AG08395 (cell line): ENCODE results near the gene MRPL16.

Experiments used
- DNase-seq: peaks from one replicate; pipeline ENCODE4 v3.0.0; 2012; ENCODE audit warnings: mixed read lengths, low spot score

Gene MRPL16

GRCh38 chr11:59770319-59770718, 40.3 kb downstream of the MRPL16 start:
- DNase-seq: no peak

GRCh38 chr11:59769828-59770227, 40.8 kb downstream of the MRPL16 start:
- no peak for DNase-seq

GRCh38 chr11:59769111-59769510, 41.5 kb downstream of the MRPL16 start:
- no peak for DNase-seq

- no peak for DNase-seq
Observed at GRCh38 chr11:59767225-59767611, 43.4 kb downstream of the MRPL16 start.

GRCh38 chr11:59766542-59767224, 43.9 kb downstream of the MRPL16 start:
- no peak for DNase-seq

GRCh38 chr11:59765068-59765735, 45.4 kb downstream of the MRPL16 start:
- no peak for DNase-seq

- DNase-seq: no peak
Observed at GRCh38 chr11:59761993-59762392, 48.6 kb downstream of the MRPL16 start.

GRCh38 chr11:59760771-59761170, 49.8 kb downstream of the MRPL16 start:
- DNase-seq: no peak

- no peak for DNase-seq
Observed at GRCh38 chr11:59759900-59760299, 50.7 kb downstream of the MRPL16 start.

- DNase-seq: no peak
Observed at GRCh38 chr11:59758401-59759037, 52.1 kb downstream of the MRPL16 start.

GRCh38 chr11:59756845-59757244, 53.7 kb downstream of the MRPL16 start:
- no peak for DNase-seq

- DNase-seq: no peak
Observed at GRCh38 chr11:59756558-59756840, 54.1 kb downstream of the MRPL16 start.
